Measurements from ENCODE around the gene CDRT15.
"Not testable (repeated sequence)": the region's sequence is repeated elsewhere in the genome, so short reads cannot be mapped to it uniquely, and the experiment has no call there.

CDRT15 gene

DNA sequence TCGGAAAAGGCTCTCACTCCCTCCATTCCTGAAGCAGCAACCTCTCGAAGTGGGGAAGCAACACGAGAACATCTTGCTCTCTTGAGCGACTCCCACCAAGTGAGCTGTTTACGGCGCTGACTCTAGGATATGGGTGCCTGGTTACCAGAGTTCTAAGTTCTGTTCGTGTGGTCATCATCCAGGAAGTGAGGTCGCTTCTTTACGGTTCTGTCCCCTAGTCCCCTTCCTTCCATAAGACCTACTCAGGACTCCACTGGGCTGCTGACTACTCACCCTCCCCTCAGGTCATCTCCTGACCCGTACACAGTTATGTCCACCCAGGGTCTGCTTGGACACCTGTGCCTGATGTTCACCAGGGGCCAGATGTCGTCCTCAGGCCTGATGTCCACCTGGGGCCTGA, at the start of gene CDRT15:
Gene CDRT15, minus strand, starts transcription at position 101 of the 400 bp plus-strand sequence. Its CDS starts 29 bp downstream, at position 72.
- not testable (repeated sequence) for DNase-seq

- DNase-seq = no peak
Measured at GRCh38 chr17:14282726-14283125, 46.1 kb upstream of the CDRT15 start.

- DNase-seq = no peak
Measured at GRCh38 chr17:14281530-14281929, 44.9 kb upstream of the CDRT15 start.

- no peak for DNase-seq
Measured at GRCh38 chr17:14276535-14277250, 40.0 kb upstream of the CDRT15 start.

GRCh38 chr17:14270508-14270907, 33.8 kb upstream of the CDRT15 start:
- DNase-seq = no peak

- no peak for DNase-seq
Measured at GRCh38 chr17:14269473-14269872, 32.8 kb upstream of the CDRT15 start.

GRCh38 chr17:14268264-14268663, 31.6 kb upstream of the CDRT15 start:
- no peak for DNase-seq

DNA sequence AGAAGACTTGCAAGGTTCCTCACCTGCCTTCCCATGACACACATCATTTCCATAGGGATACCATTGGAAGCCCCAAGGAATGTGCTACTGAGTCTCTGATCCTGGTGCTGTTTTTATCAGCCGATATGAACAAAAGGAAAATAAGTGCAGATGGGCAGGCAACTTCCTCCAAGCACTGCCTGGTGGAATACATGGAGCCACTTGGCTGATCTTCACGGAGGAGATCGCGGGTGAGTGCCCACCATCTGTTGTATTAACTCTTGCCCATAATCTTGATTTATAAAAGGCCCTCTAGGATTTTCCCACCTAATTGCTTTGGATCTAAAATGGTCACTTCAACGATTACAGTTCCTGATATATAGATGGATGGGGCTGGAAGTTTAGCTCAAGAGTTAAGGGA, 24.7 kb upstream of the CDRT15 start:
- DNase-seq = no peak

GRCh38 chr17:14245629-14246028, 9.0 kb upstream of the CDRT15 start:
- DNase-seq = no peak

- no peak for DNase-seq
Measured at GRCh38 chr17:14245002-14245401, 8.3 kb upstream of the CDRT15 start.

DNA sequence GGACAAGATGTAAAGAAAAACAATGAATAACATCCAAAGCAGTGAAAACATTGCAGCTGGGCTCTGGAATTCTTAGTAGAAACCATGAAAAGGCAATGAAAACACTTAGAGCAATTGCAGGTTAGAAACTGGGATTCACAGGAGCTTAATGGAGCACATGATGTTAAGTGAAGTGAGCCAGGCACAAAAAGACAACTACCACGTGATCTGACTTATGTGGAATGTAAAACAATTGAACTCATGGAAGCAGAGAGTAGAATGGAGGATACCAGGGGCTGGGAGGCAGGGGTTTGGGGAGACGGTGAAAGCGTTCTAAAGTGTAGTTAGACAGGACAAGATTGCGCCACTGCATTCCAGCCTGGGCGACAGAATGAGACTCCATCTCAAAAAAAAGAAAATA, 2.6 kb upstream of the CDRT15 start:
- not testable (repeated sequence) for DNase-seq

DNA sequence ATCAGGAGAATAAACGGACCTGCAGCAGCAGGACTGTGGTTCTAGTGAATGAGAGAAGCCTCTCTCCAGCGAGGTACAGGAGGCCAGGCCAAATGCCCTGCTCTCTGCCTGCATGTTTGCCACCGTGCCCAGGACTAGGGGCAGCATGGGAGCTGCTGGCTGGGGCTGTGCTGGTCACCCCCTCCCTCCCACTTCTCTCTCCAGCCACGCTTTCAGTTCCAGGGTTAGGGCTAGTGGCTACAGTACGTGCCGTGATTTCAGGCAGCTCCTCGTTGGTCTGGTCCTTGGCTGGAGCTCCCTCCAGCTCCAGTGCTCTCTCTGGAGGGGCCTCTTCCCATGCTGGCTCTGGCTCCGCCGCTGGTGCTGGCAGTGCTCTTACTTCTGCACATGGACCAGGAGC, 630 bp downstream of the CDRT15 start:
- DNase-seq = not testable (repeated sequence)

- DNase-seq = not testable (repeated sequence)
Measured at GRCh38 chr17:14235047-14235446, 1.6 kb downstream of the CDRT15 start.

GRCh38 chr17:14231187-14231586, 5.5 kb downstream of the CDRT15 start:
- not testable (repeated sequence) for DNase-seq

DNA sequence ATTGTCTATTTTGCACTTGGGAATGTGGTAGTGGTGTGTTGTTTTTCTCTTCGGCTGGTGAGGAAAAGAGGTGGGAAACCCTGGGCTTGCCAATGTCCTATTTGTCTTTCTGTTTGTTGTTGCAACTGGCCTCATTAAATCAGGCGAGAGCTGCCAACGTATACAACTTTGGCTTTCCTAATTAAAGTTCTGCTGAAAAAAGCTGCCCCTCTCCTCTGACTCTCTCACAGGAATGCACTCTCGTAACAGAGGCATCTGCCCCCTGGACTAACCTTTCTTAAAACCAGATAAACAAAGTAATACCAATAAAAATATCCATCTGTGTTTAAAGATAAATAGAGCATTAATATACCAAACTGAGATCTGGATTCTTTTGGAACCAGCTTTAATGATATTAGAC, 7.8 kb downstream of the CDRT15 start:
- no peak for DNase-seq

GRCh38 chr17:14227052-14227451, 9.6 kb downstream of the CDRT15 start:
- no peak for DNase-seq

- DNase-seq = no peak
Measured at GRCh38 chr17:14225254-14225980, 11.2 kb downstream of the CDRT15 start.

GRCh38 chr17:14222611-14223010, 14.1 kb downstream of the CDRT15 start:
- DNase-seq = no peak

DNA sequence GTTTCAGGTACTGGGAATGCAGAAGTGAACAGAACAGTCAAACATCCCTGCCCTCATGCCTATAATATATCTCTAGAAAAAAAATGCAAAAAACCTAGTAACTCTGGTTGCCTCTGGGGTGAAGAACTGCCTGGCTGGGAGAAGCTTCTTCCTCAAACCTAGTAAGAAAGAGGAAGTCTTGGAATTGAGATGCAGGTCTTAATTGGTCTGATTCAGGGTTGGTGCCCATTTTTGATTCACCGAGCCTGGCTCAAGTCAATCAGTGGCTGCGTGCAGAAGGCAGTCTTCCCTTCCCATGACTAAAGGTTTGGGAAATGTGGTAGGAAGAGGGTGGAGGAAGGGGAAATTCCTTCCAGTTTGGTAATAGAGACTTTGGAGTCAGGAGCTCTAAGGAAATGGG, 22.4 kb downstream of the CDRT15 start:
- DNase-seq = no peak

- no peak for DNase-seq
Measured at GRCh38 chr17:14212401-14212800, 24.3 kb downstream of the CDRT15 start.

- no peak for DNase-seq
Measured at GRCh38 chr17:14211801-14212200, 24.9 kb downstream of the CDRT15 start.

DNA sequence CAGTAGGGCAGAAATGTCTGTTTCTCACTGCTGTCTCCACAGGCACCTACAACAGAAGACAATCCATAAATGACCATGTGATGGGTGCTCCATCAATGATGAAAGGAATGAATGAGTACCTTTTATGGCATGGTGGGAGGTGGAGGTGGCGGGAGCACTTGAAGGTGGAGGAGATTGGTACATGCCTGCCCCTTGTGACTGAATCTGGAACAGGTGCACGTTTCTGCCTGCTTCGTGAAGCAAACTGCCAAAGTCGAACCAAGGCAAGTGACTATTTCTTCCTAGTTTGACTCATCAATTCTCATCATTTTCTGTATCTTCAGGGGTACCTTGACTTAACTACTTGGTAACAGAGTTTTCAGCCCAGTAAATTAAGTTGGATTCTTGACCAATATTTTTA, 25.4 kb downstream of the CDRT15 start:
- no peak for DNase-seq

DNA sequence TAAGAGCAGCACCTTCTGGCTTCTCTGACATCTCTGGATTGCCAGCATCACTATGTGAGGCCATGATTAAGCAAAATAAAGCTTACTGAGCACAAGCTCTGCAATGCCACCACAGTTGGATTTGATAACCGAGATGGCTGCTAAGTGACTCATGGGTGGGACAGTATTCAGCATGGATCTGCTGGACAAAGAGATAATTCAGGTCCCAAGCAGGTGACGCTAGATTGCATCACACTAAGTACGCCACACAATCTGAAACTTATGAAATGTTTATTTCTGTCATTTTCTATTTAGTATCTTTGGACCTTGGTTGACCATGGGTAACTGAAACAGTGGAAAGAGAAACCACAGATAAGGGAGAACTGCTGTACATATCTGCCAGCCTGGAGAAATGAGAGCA, 27.4 kb downstream of the CDRT15 start:
- no peak for DNase-seq

- DNase-seq = no peak
Measured at GRCh38 chr17:14207791-14208190, 28.9 kb downstream of the CDRT15 start.

GRCh38 chr17:14206891-14207290, 29.8 kb downstream of the CDRT15 start:
- DNase-seq = no peak
